Astrocyte (in vitro differentiated cells and primary cell): ENCODE measurements around the gene PRCD.

Experiments
- CTCF ChIP-seq: IDR thresholded peaks from 2 replicates; pipeline ENCODE4 v1.5.1; 2011; ENCODE audit warnings: low read depth, mild to moderate bottlenecking, inconsistent platforms, low read length, moderate library complexity; ENCODE audit not compliant: insufficient read depth
- EZH2 ChIP-seq: IDR thresholded peaks from 2 replicates; pipeline ENCODE4 v1.6.1; 2012; ENCODE audit warnings: mild to moderate bottlenecking, low read length, inconsistent platforms; ENCODE audit not compliant: insufficient read depth

- no peak for TF ChIP-seq CTCF
- TF ChIP-seq EZH2 = no peak
Observed at GRCh38 chr17:76515274-76515949, 24.4 kb upstream of the PRCD start.
